Stimulated activated CD4-positive, alpha-beta T cell treated with anti-CD3 and anti-CD28 coated beads, Interleukin-4, amount 100 ng/mL, for 24 hours (primary cell): ENCODE data around the gene OPTC.
"Not testable (repeated sequence)": the region's sequence is repeated elsewhere in the genome, so short reads cannot be mapped to it uniquely, and the experiment has no call there.

Source experiments
- DNase-seq: peaks from one replicate; pipeline ENCODE4 v3.0.0-alpha.2; 2020

OPTC gene

GRCh38 chr1:203465948-203466347 is 28.0 kb upstream of the OPTC start:
- DNase-seq: no peak

DNA sequence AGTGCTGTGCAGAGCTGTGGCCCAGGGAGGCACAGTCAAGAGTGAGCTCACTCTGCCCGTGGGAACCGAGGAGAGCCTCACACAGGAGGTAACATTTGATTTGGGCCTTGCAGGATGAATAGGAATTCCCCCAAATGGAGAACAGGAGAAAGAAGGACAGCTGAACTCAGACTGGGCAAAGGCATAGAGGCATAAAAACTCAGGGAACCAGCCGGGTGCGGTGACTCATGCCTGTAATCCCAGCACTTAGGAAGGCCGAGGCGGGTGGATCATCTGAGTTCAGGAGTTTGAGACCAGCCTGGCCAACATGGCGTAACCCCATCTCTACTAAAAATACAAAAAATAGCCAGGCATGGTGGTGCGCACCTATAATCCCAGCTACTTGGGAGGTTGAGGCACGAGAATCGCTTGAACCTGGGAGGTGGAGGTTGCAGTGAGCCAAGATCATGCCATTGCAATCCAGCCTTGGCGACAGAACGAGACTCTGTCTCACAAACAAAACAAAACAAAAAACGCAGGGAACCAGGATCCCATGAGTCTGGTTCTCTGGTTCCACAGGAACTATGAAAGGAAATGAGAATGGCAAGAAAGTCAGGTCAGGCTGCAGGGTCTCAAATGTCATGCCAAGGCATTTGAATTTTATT is 26.9 kb upstream of the OPTC start:
- not testable (repeated sequence) for DNase-seq

GRCh38 chr1:203467550-203467921 is 26.4 kb upstream of the OPTC start:
- DNase-seq: no peak

DNA sequence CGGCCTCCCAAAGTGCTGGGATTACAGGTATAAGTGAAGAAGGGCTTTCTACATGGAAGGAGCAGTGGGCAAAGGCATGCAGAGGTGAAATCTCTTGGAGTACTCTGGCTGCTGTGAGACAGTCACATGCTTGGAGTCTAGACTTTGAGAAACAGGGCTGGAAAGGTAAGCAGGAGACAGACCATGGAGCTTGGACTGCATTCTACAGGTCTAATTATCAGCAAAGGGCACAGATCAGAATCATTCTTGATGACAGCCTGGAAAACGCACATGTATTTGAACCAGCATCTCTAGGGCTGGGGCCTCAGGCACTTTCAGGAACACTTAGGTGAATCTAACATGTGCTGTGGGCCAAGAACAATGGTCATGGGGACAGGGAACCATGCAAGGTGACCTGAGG is 25.6 kb upstream of the OPTC start:
- DNase-seq: no peak

GRCh38 chr1:203470240-203470639 is 23.7 kb upstream of the OPTC start:
- DNase-seq: no peak

DNA sequence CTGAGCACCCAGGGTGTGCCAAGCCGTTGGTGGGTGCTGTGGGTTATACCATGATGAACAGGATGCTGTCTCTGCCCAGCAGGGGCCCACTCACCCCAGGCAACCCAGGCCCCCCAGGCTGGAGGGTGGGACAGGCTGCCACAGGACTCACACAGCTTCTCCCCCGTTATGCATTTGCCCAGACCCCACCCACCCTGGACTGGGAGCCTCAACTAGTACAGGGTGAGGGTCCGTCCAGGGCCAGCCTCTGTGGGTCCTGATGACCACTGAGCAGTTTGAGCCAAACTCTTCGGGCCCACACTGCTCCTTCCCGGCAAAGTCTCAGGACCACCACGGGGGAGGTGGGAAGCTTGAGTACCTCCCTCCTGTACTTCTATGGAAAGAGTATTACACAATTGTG is 22.1 kb upstream of the OPTC start:
- DNase-seq: no peak

DNA sequence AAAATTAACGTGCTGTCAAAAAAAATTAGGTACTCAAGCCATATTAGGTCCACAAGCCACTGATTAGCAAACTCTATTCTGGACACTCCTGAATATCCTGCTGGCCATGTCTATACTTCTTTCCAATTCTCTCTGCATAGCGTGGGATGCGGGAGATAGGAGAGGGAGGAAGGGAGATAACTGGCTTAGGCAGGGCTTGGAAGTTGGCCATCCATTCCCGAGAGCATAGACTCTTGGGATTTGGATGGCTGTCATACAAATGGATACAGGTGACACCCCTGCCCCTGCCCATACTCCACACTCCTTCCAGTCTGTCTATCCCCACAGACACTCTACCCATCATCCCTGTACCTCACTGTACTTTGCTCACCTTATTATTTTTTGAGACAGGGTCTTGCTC is 20.7 kb upstream of the OPTC start:
- no peak for DNase-seq

DNA sequence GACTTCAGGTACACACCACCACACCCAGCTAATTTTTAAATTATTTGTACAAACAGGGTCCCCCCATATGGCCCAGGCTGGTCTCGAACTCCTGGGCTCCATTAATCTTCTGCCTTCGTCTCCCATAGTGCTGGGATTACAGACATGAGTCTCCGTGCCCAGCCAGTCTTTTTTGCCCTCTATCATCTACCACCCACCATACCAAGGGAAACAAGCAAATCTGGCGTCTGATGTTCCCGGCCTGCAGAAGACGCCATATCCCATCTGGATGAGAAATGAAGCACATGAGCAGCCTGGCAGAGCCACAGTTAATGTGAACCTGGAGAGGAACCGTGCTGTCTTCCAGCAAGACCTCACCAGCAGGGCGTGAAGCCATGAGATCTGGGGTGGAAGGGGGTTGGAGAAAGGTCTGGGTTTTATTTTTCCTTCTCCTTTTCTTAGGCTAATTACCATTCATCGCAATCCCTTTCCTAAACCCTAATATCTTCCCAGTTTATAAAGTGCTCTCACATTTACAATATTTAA is 20.1 kb upstream of the OPTC start:
- no peak for DNase-seq

DNA sequence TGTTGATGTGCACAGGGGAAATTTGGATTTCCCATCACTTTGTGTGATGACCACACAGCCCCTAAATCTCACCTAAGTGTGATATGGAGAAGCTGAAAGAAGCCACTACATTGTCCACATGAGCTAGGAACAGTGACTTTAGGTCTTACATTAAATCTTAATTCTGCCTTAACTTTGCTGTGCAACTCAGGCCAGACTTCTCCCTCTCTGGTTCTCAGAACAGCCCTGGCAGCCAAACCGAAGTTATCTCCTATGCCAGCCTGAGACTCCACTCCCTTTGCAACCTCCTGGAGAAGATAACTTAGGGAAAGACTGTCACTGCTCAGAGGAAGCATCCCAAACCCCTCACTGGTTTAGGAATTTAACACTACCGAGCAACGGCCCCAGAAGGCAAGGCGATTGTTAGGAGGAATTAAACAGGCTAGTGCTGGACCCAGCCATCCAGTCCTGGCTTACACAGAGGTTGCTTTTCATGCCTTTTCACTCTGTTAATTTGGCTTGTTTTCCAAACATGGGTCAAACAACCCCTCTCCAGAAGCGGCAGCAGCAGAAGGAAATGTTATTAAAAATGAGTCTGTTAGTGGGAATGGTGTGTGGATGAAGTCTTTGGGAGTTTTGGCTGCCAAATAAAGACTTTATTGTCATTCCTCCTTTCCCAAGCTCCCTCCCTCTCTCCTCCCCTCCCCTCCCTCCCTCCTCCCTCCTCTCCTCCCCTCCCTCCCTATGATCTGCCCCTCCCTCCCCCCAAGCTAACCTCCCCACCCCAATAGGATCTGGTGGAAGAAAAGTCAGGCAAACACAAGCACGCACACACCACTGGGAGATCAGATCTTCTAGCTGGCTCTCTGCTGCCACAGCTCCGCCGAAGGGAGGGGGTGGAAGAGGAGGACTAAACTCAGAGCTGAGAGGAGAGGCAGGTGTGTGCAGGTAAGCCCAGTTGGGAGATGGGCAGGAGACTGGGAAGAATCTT is 18.7 kb upstream of the OPTC start, which contains the start of gene PRELP:
Gene PRELP, plus strand, starts transcription at position 795 of the 970 bp plus-strand sequence. CDS start 7,379 bp downstream, outside the sequence.
- no peak for DNase-seq

- DNase-seq: no peak
These were observed 17.6 kb upstream of the OPTC start for GRCh38 chr1:203476216-203476814.

- DNase-seq: no peak
These were observed 16.2 kb upstream of the OPTC start for GRCh38 chr1:203477748-203478147.

DNA sequence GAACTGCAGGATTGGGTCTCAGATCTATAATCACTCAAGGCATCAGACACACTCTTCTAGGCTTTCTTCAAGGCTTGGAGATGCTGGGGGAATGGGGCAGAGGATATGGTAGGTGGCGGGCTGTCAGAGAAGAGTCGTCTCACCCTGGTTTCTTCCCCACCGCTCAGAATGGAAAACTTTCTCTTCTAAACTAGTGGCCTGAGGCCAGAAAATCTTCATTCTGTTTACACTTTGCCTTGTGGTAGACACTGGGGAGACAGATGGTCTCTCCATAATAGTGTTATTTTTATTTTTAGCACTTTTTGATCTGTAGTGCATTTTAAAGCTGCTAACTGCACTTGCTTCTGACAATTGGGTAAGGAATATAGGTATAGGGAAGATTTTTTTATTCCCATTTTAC is 15.7 kb upstream of the OPTC start:
- DNase-seq: no peak

- DNase-seq: no peak
These were observed 15.0 kb upstream of the OPTC start for GRCh38 chr1:203478986-203479385.

- no peak for DNase-seq
These were observed 14.3 kb upstream of the OPTC start for GRCh38 chr1:203479646-203480045.

GRCh38 chr1:203480084-203480483 is 13.9 kb upstream of the OPTC start:
- DNase-seq: no peak

- DNase-seq: peak; percentile 23
These were observed 13.3 kb upstream of the OPTC start for GRCh38 chr1:203480525-203481084.

- no peak for DNase-seq
These were observed 12.8 kb upstream of the OPTC start for GRCh38 chr1:203481196-203481595.

- DNase-seq: no peak
These were observed 7.2 kb upstream of the OPTC start for GRCh38 chr1:203486618-203487370.

DNA sequence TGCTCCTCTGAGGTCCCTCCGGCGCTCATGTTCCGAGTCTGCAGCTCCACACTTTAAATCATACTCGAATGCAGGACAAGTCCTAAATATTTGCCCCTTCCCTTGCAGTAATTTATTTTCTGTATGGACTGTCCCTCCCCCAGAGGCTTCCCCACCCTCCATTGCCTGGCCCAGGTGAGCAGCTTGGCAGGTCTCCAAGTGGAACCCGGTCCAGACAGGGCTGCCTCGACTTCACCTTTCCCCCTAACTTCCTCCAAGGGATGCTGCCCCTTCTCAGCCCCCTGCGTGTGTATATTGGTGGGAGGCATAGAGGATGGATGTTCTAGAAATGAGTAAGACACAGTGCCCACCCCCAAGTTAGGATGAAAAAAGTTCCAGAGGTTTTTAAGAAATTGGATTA is 5.4 kb upstream of the OPTC start:
- no peak for DNase-seq

- no peak for DNase-seq
These were observed 3.3 kb upstream of the OPTC start for GRCh38 chr1:203490607-203491006.

DNA sequence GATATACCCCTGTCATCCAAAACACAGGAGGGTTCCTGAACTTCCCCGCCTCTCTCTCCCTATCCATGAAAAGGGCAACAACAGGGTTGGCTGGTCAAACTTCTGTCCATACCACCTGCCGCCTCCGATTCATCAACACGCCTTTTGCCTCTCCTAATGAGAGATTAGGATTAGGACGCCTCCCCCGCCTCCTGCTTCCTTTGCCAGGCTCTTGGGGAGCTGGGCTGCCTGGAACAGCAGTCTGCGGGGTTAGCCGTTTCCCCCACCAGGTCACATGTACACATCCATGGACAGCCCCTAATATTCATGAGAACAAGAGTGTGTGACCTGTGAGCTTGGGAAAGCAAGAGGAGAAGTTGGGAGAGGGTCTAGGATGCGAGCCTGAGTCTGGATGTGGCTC is 2.3 kb upstream of the OPTC start:
- DNase-seq: no peak

DNA sequence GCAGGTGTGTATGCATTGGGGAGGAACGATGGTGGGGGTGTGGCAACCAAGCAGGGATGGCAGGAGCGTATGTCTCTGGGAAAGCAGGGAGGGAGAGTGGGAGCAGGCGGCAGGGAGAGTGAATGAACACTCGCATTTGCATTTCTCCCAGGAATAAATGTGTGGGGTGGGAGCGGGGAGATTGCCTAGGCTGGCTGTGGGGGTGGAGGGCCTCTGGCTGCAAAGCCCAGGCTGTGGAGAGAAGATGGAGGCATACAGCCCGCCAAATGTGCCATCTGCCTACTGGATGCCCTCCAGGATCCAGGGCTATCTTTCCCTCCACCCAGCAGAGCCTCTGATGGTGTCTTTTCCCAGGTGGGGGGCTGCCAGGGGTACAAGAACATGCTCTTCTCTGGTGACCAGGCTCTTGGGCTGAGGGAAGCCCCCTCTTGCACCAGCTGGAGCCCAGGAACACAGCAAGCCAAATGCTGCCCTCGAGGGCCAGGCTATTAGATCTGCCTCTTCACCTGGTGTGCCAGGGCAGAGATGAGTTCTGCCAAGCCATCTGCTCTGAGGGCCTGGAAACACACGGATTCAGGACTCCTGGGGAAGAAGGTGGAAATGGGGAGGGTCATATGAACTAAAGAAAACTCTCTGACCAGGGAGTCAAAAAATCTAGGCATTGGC is 1.7 kb upstream of the OPTC start:
- DNase-seq: no peak
